ENCODE results near the gene HSF4. TPM values are rescaled to one million over a fixed set of nuclear protein-coding genes. Genes with fewer than 3 reads are reported as not detected.

The HSF4 gene
- total and polyA plus RNA-seq, 5 donors, result 29.7 to 92.2 (median 50.6) TPM

- intact Hi-C loops (cut with DNase I), result loop anchor here in 1 of 4 donors (2.0 kb wide), 1 partner anchor 173 kb away; no protein-coding TSS in a partner anchor
- Histone ChIP-seq H3K9me3 (ENCODE audit: control insufficient read depth, low read length) (no peaks in the 10 kb centered on the region), H3K27me3 (ENCODE audit: control insufficient read depth, insufficient read depth) (no peaks in the 10 kb centered on the region), H3K4me1 (ENCODE audit: control insufficient read depth, insufficient read depth, low read length) (peaks cover 3% of the 10 kb centered on the region), H3K4me3 (ENCODE audit: low read length) (peak overlapping the region; percentile 56), H3K27ac (ENCODE audit: low read length) (peak overlapping the region; percentile 68)
- DNase-seq, result peak; percentile 78 to 91 (median 89)
- ATAC-seq, result peak; percentile 72 to 75
- WGBS, result 8% methylated on average over 94 of the region's 94 CpGs
These were observed 14.3 kb upstream of the HSF4 start for GRCh38 chr16:67150047-67150832.

- intact Hi-C loops (cut with DNase I), result loop anchor here in 1 of 4 donors (2.0 kb wide), 1 partner anchor 174 kb away; no protein-coding TSS in a partner anchor
- Histone ChIP-seq H3K4me1 (ENCODE audit: control insufficient read depth, insufficient read depth, low read length) (peaks cover 3% of the 10 kb centered on the region), H3K27ac (ENCODE audit: low read length) (peak within 1 kb of the TSS; percentile 68), H3K4me3 (ENCODE audit: low read length) (peak within 1 kb of the TSS; percentile 56), H3K27me3 (ENCODE audit: control insufficient read depth, insufficient read depth) (no peaks in the 10 kb centered on the region), H3K9me3 (ENCODE audit: control insufficient read depth, low read length) (no peaks in the 10 kb centered on the region)
- ATAC-seq (peak; percentile 85 to 86), DNase-seq (peak; percentile 88 to 95 (median 94))
- 1% methylated on average over 34 of the region's 34 CpGs for WGBS
These were observed 13.6 kb upstream of the HSF4 start, which contains the start of gene B3GNT9 for GRCh38 chr16:67150833-67151396. Gene B3GNT9 (minus strand): TSS chr16:67150998. CDS start chr16:67150485, 513 bp downstream.

DNA sequence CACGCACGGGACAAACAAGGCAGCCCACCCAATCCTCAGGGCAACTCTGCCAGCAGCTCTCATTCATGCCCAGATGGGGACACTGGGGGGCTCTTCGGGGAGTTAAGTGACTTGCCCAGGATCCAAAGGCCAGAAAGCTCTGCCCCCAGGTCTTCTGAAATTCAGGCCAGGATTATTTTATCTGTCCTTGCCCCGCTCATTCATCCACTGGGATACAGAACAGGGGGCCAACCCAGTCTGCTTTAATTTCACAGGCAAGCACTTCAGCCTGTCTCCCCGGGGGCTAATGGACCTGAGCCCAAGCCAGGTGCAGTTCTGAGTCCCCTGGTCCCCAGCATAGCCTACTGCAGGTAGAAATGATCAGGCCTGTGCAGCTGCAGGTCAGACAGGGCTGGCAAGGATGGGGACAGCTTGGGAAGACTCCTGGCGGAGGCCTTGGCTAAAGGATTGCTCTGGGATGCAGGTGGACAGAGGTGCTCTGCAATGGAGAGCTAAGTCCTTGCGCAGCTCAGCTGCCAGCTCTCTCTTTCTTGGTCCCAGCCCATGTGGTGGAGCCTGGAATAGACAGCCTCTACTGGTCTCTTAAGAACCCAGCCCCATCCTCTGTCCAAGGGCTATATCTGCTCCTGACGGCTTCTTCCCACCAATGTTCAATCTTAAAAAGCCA, 13.0 kb upstream of the HSF4 start:
- H3K4me1 ChIP-seq (ENCODE audit: control insufficient read depth, insufficient read depth, low read length), result peaks cover 3% of the 10 kb centered on the region
- WGBS, result 54% methylated on average over 8 of the region's 8 CpGs
- no peaks in the 10 kb centered on the region for H3K9me3 ChIP-seq (ENCODE audit: control insufficient read depth, low read length)
- intact Hi-C loops (cut with DNase I), result loop anchor here in 1 of 4 donors (2.0 kb wide), 1 partner anchor 175 kb away; no protein-coding TSS in a partner anchor
- no peak overlapping the region for H3K27ac ChIP-seq (ENCODE audit: low read length)
- no peaks in the 10 kb centered on the region for H3K27me3 ChIP-seq (ENCODE audit: control insufficient read depth, insufficient read depth)
- DNase-seq, result peak in 1 of 3 donors; percentile 62
- H3K4me3 ChIP-seq (ENCODE audit: low read length), result no peak overlapping the region
- no peak for ATAC-seq

DNA sequence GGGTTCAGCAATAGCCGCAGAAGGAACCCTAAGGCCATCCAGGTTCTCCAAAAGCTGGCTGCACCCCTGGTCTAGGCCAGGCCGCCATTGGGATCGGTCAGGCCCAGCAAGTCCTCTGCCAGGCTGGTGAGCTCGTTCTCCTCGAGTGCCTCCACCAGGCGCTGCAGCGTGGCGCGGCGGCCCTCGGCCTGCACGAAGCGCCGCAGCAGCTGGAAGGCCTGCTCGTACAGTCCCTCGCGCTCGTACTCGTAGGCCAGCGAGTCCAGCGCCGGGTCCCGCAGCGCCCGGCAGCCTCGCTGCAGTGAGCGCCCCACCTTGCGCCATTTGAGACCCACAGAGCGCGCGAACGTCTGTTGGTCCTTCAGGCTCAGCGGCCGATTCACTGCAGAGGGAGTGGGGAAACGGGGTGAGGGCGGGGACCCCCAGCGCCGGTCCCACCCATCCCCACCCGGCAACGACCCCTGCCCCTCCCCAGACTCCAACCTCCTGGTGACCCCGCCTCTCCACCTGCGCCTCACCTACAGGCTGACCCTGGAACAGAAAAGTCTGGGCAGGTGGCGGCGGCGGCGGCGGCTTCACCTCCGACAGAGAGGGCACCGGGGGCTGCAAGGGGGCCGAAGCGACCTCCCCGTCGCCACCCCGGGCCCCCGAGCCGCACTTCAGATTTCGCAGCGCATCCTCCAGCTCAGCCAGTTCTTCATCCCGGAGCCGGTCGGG, 9.8 kb upstream of the HSF4 start:
- Histone ChIP-seq H3K27ac (ENCODE audit: low read length) (no peak overlapping the region), H3K9me3 (ENCODE audit: control insufficient read depth, low read length) (no peaks in the 10 kb centered on the region), H3K4me3 (ENCODE audit: low read length) (no peak overlapping the region), H3K4me1 (ENCODE audit: control insufficient read depth, insufficient read depth, low read length) (peaks cover 5% of the 10 kb centered on the region), H3K27me3 (ENCODE audit: control insufficient read depth, insufficient read depth) (no peaks in the 10 kb centered on the region)
- 33% methylated on average over 61 of the region's 61 CpGs for whole genome bisulfite sequencing
- DNase-seq (peak in 1 of 3 donors; percentile 49), ATAC-seq (no peak)
- intact Hi-C loops (cut with DNase I), result loop anchor here in 2 of 4 donors (2.0 to 5.0 kb wide), 2 partner anchors 177 to 178 kb away; no protein-coding TSS in a partner anchor

DNA sequence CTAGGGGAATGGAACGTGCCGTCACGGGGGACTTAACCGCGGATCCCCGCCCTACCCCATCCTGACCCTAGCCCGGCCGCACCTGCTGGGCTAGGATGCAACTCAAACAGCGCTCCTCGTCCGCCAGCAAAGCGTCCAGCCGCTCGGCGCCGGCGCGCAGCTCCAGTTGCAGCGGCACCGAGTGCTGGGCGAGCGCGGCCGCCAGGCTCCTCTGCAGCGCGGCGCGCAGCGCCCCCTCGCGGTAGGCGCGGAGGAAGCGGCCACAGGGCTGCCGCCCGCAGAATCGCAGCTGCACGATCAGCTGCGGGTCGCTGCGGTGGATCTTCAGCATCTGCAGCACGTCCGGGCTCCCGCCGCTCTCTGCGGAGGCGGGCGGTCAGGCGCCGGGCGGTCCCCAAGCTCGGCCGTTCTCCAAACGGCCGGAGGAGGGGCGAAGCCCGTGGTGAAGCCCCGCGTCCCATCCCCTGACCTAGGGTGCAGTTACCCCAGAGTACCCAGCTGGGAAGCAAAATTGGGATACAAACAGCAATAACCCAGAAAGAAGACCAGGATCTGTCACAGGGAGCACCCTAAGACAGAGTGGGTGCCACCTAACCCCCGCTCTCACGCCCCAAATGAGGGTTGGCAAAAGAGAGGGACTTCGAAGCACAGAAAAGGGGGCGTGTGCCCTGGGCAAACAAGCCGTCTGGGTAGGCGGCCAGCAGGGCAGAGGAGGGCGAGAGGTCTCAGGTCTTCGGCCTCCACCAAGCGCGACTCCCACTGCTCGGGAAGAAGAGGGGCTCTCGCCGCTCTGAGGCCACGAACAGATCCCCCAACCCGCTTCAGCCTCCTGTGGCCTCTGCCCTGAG, 9.0 kb upstream of the HSF4 start:
- Histone ChIP-seq H3K27me3 (ENCODE audit: control insufficient read depth, insufficient read depth) (no peaks in the 10 kb centered on the region), H3K4me3 (ENCODE audit: low read length) (no peak overlapping the region), H3K9me3 (ENCODE audit: control insufficient read depth, low read length) (no peaks in the 10 kb centered on the region), H3K27ac (ENCODE audit: low read length) (no peak overlapping the region), H3K4me1 (ENCODE audit: control insufficient read depth, insufficient read depth, low read length) (peaks cover 5% of the 10 kb centered on the region)
- 12% methylated on average over 74 of the region's 74 CpGs for WGBS
- ATAC-seq (peak; percentile 54 to 59), DNase-seq (peak; percentile 80 to 93 (median 92))
- intact Hi-C loops (cut with DNase I), result loop anchor here in 3 of 4 donors (2.0 to 5.0 kb wide), 2 partner anchors 178 to 179 kb away; no protein-coding TSS in a partner anchor

DNA sequence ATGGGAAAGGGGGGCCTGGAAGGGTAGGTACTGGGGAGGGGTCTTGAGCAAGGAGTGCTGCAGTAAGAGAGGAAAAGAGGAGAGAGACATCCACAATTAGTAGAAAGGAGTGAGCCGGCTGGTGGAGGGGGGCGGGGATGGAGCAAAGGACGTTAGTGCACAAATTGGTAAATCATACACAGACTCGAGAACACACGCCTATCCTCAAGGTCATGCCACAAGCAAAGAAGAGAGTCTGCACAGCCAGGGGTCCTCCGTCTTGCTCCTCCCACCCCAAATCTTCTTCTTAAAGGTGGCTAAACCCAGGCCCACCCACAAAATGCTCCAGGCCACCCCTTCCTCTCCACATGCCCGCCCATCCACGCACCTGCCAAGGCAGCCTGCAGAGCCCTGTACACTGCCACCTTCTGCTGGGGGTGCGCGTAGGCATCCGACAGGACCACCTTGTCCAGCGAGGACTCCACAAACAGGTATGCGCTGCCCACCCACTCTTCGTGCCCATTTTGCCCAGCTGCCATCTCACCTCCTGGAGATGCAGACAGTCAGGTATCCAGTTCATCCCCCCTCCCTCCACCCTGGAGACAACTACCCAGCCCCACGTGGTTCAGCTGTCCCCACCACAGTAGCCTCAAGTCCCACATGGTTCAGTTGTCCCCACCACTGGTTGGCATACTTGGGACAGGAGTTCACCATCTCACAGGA, 8.3 kb upstream of the HSF4 start:
- ATAC-seq, result no peak
- 67% methylated on average over 15 of the region's 15 CpGs for WGBS
- Histone ChIP-seq H3K4me1 (ENCODE audit: control insufficient read depth, insufficient read depth, low read length) (peaks cover 5% of the 10 kb centered on the region), H3K4me3 (ENCODE audit: low read length) (no peak overlapping the region), H3K9me3 (ENCODE audit: control insufficient read depth, low read length) (no peaks in the 10 kb centered on the region), H3K27ac (ENCODE audit: low read length) (no peak overlapping the region), H3K27me3 (ENCODE audit: control insufficient read depth, insufficient read depth) (no peaks in the 10 kb centered on the region)
- intact Hi-C loops (cut with DNase I), result loop anchor here in 2 of 4 donors (2.0 to 5.0 kb wide), 2 partner anchors 179 kb away; no protein-coding TSS in a partner anchor
- DNase-seq, result peak in 1 of 3 donors; percentile 50

DNA sequence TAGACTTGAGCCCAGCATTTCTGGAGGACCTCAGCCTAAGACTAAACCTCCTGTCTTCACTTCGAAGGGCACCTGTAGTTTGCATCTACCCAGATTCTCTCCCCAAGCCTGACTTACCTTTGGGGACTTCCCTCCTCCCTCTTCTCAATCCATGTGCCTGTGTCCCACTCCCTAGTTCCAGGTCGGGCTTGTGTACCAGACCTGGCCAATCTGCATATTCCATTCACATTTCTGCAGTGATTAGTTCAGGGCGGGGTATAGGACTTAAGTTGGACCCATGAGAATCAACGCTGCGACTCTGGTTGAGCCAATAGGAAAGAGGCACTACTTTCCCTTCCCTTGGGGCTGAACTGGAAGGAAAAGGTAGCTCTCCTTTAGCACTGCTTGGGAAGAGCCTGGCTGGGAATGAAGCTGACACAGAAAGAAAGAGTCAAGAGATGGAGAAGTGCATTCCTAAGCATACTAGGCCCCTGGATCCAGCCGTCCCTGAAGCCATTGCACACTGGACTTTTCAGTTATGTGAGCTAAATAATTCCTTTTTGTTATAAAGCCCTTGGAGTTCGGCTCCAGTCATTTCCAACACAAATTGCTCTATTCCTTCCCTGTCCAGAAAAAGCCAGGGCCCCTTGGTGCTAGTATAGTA, 7.3 kb upstream of the HSF4 start:
- 60% methylated on average over 7 of the region's 7 CpGs for WGBS
- H3K27ac ChIP-seq (ENCODE audit: low read length), result no peak overlapping the region
- DNase-seq (peak in 1 of 3 donors; percentile 6), ATAC-seq (no peak)
- intact Hi-C loops (cut with DNase I), result loop anchor here in 2 of 4 donors (2.0 to 5.0 kb wide), 2 partner anchors 180 kb away; no protein-coding TSS in a partner anchor
- H3K27me3 ChIP-seq (ENCODE audit: control insufficient read depth, insufficient read depth), result no peaks in the 10 kb centered on the region
- H3K9me3 ChIP-seq (ENCODE audit: control insufficient read depth, low read length), result no peaks in the 10 kb centered on the region
- H3K4me1 ChIP-seq (ENCODE audit: control insufficient read depth, insufficient read depth, low read length), result peaks cover 5% of the 10 kb centered on the region
- H3K4me3 ChIP-seq (ENCODE audit: low read length), result no peak overlapping the region

- DNase-seq, result peak in 1 of 3 donors; percentile 25
- no peaks in the 10 kb centered on the region for H3K27me3 ChIP-seq (ENCODE audit: control insufficient read depth, insufficient read depth)
- ATAC-seq, result no peak
- no peaks in the 10 kb centered on the region for H3K9me3 ChIP-seq (ENCODE audit: control insufficient read depth, low read length)
- H3K4me1 ChIP-seq (ENCODE audit: control insufficient read depth, insufficient read depth, low read length), result peaks cover 5% of the 10 kb centered on the region
- intact Hi-C loops (cut with DNase I), result loop anchor here in 2 of 4 donors (2.0 to 5.0 kb wide), 2 partner anchors 181 kb away; no protein-coding TSS in a partner anchor
- WGBS, result 79% methylated on average over 7 of the region's 7 CpGs
- no peak overlapping the region for H3K4me3 ChIP-seq (ENCODE audit: low read length)
- H3K27ac ChIP-seq (ENCODE audit: low read length), result no peak overlapping the region
These were observed 6.5 kb upstream of the HSF4 start for GRCh38 chr16:67157892-67158635.

All from right cardiac atrium (tissue), 5 donors.